ENCODE data around the gene TMEM141.
A peak's percentile ranks its signal among the peaks of the same experiment; 100 is the strongest.
"Not testable (repeated sequence)": the region's sequence is repeated elsewhere in the genome, so short reads cannot be mapped to it uniquely, and the experiment has no call there.

TMEM141 gene

GRCh38 chr9:136798708-136799078, 7.5 kb downstream of the TMEM141 start:
- Histone ChIP-seq H3K36me3 (ENCODE audit: control insufficient read depth, insufficient read depth, low read length) (no peaks in the 10 kb centered on the region), H3K27me3 (replicated peaks; ENCODE audit: control insufficient read depth, insufficient read depth, low read length) (peaks cover 2% of the 10 kb centered on the region), H3K4me3 (replicated peaks; ENCODE audit: low read depth, low read length) (no peak overlapping the region)
- no peak for DNase-seq (ENCODE audit: extremely low read depth, insufficient read length)
- no peak for TF ChIP-seq CTCF (IDR thresholded peaks at IDR 0.05; ENCODE audit: insufficient read depth, low read length, poor library complexity, severe bottlenecking)

- Histone ChIP-seq H3K27me3 (replicated peaks; ENCODE audit: control insufficient read depth, insufficient read depth, low read length) (peaks cover 2% of the 10 kb centered on the region), H3K4me3 (replicated peaks; ENCODE audit: low read depth, low read length) (no peak overlapping the region; the same call in 1 of the 2 replicates), H3K36me3 (ENCODE audit: control insufficient read depth, insufficient read depth, low read length) (no peaks in the 10 kb centered on the region; the same call in none of the 2 replicates)
- DNase-seq (ENCODE audit: extremely low read depth, insufficient read length): no peak
- TF ChIP-seq CTCF (IDR thresholded peaks at IDR 0.05; ENCODE audit: insufficient read depth, low read length, poor library complexity, severe bottlenecking): no peak
Measured at GRCh38 chr9:136799079-136799853, 8.1 kb downstream of the TMEM141 start.

GRCh38 chr9:136799854-136800657, 8.9 kb downstream of the TMEM141 start:
- DNase-seq (ENCODE audit: extremely low read depth, insufficient read length): peak; percentile 85
- TF ChIP-seq CTCF (IDR thresholded peaks at IDR 0.05; ENCODE audit: insufficient read depth, low read length, poor library complexity, severe bottlenecking): no peak
- Histone ChIP-seq H3K4me3 (replicated peaks; ENCODE audit: low read depth, low read length) (peak overlapping the region; percentile 46), H3K36me3 (ENCODE audit: control insufficient read depth, insufficient read depth, low read length) (no peaks in the 10 kb centered on the region; the same call in none of the 2 replicates), H3K27me3 (replicated peaks; ENCODE audit: control insufficient read depth, insufficient read depth, low read length) (peaks cover 2% of the 10 kb centered on the region)

- Histone ChIP-seq H3K4me3 (replicated peaks; ENCODE audit: low read depth, low read length) (no peak overlapping the region), H3K27me3 (replicated peaks; ENCODE audit: control insufficient read depth, insufficient read depth, low read length) (peaks cover 2% of the 10 kb centered on the region), H3K36me3 (ENCODE audit: control insufficient read depth, insufficient read depth, low read length) (no peaks in the 10 kb centered on the region; the same call in none of the 2 replicates)
- no peak for DNase-seq (ENCODE audit: extremely low read depth, insufficient read length)
- no peak for TF ChIP-seq CTCF (IDR thresholded peaks at IDR 0.05; ENCODE audit: insufficient read depth, low read length, poor library complexity, severe bottlenecking)
Measured at GRCh38 chr9:136802321-136802720, 11.2 kb downstream of the TMEM141 start.

- not testable (repeated sequence) for H3K36me3 ChIP-seq (ENCODE audit: control insufficient read depth, insufficient read depth, low read length); DNase-seq (ENCODE audit: extremely low read depth, insufficient read length); H3K27me3 ChIP-seq (replicated peaks; ENCODE audit: control insufficient read depth, insufficient read depth, low read length); H3K4me3 ChIP-seq (replicated peaks; ENCODE audit: low read depth, low read length)
Measured at GRCh38 chr9:136803009-136803550, 11.9 kb downstream of the TMEM141 start.

Data from GM06990 (cell line).